Activated gamma-delta T cell treated with anti-CD3 and anti-CD28 coated beads, Interleukin-2, amount 50 U/mL, for 16 hours (primary cell): Measurements from ENCODE around the gene TNIK.

ENCODE experiments used
- DNase-seq: peaks from one replicate; pipeline ENCODE4 v3.0.0-alpha.2; 2020; ENCODE audit warnings: low read depth

Gene TNIK

GRCh38 chr3:171186817-171187500 lies 273.2 kb downstream of the TNIK start:
- no peak for DNase-seq

- DNase-seq = no peak
Observed at GRCh38 chr3:171186383-171186782, 273.8 kb downstream of the TNIK start.

GRCh38 chr3:171185959-171186358 lies 274.2 kb downstream of the TNIK start:
- DNase-seq = no peak

GRCh38 chr3:171184372-171184771 lies 275.8 kb downstream of the TNIK start:
- DNase-seq = no peak

GRCh38 chr3:171183042-171183441 lies 277.2 kb downstream of the TNIK start:
- no peak for DNase-seq

- DNase-seq = no peak
Observed at GRCh38 chr3:171181907-171182690, 278.1 kb downstream of the TNIK start.

- no peak for DNase-seq
Observed at GRCh38 chr3:171178714-171179113, 281.5 kb downstream of the TNIK start.

GRCh38 chr3:171177553-171177952 lies 282.7 kb downstream of the TNIK start:
- no peak for DNase-seq

GRCh38 chr3:171177056-171177455 lies 283.1 kb downstream of the TNIK start:
- DNase-seq = no peak

GRCh38 chr3:171176244-171176933 lies 283.8 kb downstream of the TNIK start:
- no peak for DNase-seq

- DNase-seq = no peak
Observed at GRCh38 chr3:171175741-171176234, 284.4 kb downstream of the TNIK start.

GRCh38 chr3:171173736-171174135 lies 286.5 kb downstream of the TNIK start:
- DNase-seq = no peak

- DNase-seq = no peak
Observed at GRCh38 chr3:171172070-171172469, 288.1 kb downstream of the TNIK start.

- no peak for DNase-seq
Observed at GRCh38 chr3:171169866-171170265, 290.3 kb downstream of the TNIK start.

GRCh38 chr3:171169443-171169842 lies 290.8 kb downstream of the TNIK start:
- no peak for DNase-seq

- no peak for DNase-seq
Observed at GRCh38 chr3:171168551-171168950, 291.7 kb downstream of the TNIK start.

- DNase-seq = no peak
Observed at GRCh38 chr3:171168086-171168485, 292.1 kb downstream of the TNIK start.

GRCh38 chr3:171165983-171166382 lies 294.2 kb downstream of the TNIK start:
- no peak for DNase-seq

GRCh38 chr3:171165499-171165921 lies 294.7 kb downstream of the TNIK start:
- DNase-seq = no peak

- no peak for DNase-seq
Observed at GRCh38 chr3:171164067-171164465, 296.1 kb downstream of the TNIK start.

GRCh38 chr3:171163101-171164066 lies 296.8 kb downstream of the TNIK start:
- DNase-seq = no peak

- DNase-seq = no peak
Observed at GRCh38 chr3:171160325-171160724, 299.9 kb downstream of the TNIK start.
